Measurements from ENCODE around the gene CBARP. TPM values are rescaled to one million over a fixed set of nuclear protein-coding genes. Genes with fewer than 3 reads are reported as not detected.
A peak's percentile ranks its signal among the peaks of the same experiment; 100 is the strongest.

Gene CBARP
- total RNA-seq, 1 donor from 2014 or later: 1.2 TPM

DNA sequence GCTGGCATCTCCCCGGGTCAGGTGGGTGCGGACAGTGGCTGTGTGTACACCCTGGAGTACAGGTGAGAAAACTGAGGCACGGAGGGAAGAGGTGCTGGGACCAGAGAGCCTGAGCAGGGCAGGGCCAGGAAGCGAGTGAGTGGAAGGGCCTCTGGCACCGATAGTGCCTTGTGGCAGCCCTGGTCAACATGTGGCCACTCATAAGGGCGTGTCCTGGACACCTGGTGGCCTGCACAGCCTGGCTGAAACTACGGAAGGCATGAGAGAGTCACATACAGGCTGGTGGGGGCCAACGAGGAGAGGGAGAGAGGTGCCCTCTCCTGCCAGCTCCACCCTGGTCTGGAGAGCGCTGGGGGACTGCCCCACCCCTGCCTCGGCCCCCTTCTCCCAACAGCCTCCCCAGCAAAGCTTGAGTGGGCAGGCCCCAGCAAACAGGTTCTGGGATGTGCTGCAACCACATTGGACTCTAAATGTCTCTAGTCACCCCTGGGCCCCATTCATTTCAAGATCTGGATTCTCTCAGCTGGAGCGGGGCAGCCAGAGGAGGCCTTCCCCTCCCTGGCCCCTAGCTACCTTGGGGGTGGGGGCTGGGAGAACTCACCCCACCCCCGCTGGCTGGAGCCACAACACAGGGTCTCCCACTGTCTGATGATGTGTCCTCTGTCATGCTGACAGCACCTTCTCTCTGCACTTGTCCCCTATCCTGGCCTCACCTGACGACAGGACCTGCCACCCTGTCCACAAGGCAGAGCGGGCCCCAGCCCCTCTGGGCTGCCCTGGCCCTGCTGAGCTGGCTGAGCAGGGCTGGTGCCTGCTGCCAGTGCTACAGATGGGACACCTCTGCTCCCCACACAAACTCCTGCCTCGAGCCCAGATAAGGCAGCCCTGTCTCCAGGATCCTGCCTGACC lies 5.8 kb downstream of the CBARP start:
- peak overlapping the region; percentile 42 for H3K27ac Mint-ChIP-seq
- no peak overlapping the region for H3K4me3 ChIP-seq
- no peak overlapping the region for H3K4me2 ChIP-seq
- peaks cover 2% of the 10 kb centered on the region for H3K36me3 Mint-ChIP-seq
- H4K20me1 ChIP-seq (ENCODE audit: low read depth): peaks cover 19% of the 10 kb centered on the region
- TF ChIP-seq, protein P1, sequence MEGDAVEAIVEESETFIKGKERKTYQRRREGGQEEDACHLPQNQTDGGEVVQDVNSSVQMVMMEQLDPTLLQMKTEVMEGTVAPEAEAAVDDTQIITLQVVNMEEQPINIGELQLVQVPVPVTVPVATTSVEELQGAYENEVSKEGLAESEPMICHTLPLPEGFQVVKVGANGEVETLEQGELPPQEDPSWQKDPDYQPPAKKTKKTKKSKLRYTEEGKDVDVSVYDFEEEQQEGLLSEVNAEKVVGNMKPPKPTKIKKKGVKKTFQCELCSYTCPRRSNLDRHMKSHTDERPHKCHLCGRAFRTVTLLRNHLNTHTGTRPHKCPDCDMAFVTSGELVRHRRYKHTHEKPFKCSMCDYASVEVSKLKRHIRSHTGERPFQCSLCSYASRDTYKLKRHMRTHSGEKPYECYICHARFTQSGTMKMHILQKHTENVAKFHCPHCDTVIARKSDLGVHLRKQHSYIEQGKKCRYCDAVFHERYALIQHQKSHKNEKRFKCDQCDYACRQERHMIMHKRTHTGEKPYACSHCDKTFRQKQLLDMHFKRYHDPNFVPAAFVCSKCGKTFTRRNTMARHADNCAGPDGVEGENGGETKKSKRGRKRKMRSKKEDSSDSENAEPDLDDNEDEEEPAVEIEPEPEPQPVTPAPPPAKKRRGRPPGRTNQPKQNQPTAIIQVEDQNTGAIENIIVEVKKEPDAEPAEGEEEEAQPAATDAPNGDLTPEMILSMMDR (IDR thresholded peaks at IDR 0.05): no peak
- no peak for TF ChIP-seq EZH2 (IDR thresholded peaks at IDR 0.05)
- no peak for TF ChIP-seq EZH2phosphoT487 (IDR thresholded peaks at IDR 0.05)
- no peaks in the 10 kb centered on the region for H3K4me1 ChIP-seq
- no peaks in the 10 kb centered on the region for H3K9me3 Mint-ChIP-seq
- no peak overlapping the region for H3K4me3 Mint-ChIP-seq
- DNase-seq (ENCODE audit: low spot score): no peak
- no peak overlapping the region for H3K27ac ChIP-seq
- peaks cover 8% of the 10 kb centered on the region for H3F3A ChIP-seq (ENCODE audit: low read depth)
- H3K4me1 Mint-ChIP-seq: peaks cover 7% of the 10 kb centered on the region
- no peaks in the 10 kb centered on the region for H3K27me3 ChIP-seq
- peaks cover 12% of the 10 kb centered on the region for H3K79me2 ChIP-seq (ENCODE audit: low read depth)
- no peaks in the 10 kb centered on the region for H3K36me3 ChIP-seq
- no peak overlapping the region for H2AFZ ChIP-seq (replicated peaks)
- H3K9me3 ChIP-seq (ENCODE audit: low read depth): no peaks in the 10 kb centered on the region
- no peak overlapping the region for H3K9ac ChIP-seq
- peaks cover 6% of the 10 kb centered on the region for H3K27me3 Mint-ChIP-seq (ENCODE audit: insufficient read depth, low read depth)

DNA sequence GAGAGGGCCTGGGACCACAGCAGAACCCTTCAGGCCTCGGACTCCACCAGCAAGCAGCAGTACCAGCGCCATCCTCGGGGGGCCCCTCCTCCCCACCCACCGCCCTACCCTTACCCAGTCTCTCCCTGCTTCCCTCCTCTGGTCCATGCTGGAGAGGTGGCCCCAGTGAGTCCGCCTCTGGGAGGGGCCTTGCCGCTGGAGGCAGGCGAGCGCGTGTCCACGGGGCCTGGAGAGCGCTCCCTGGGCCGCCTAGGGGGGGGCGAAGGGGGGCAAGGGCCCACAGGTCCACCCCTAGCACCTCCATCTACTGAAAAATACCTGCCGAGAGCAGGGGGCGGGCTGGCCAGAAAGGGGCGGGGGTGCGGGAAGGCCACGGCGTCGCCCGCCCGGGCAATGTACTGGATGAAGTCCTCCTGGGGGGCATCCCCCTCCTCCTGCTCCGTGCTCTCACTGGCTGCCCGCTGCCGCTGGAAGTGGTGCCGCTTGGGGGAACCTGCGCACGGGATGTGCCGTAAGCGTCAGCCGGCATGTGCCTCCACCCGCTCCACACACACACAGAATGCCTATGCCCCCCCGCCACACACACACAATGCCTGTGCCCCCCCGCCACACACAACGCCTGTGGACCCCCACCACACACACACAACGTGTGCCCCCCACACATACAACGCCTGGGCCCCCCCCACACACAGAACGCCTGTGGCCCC lies 6.9 kb downstream of the CBARP start:
- no peak overlapping the region for H3K4me2 ChIP-seq
- Mint-ChIP-seq H3K36me3 (peaks cover 2% of the 10 kb centered on the region), H3K27ac (no peak overlapping the region), H3K4me3 (no peak overlapping the region), H3K9me3 (no peaks in the 10 kb centered on the region), H3K27me3 (ENCODE audit: insufficient read depth, low read depth) (peaks cover 6% of the 10 kb centered on the region), H3K4me1 (peaks cover 7% of the 10 kb centered on the region)
- H2AFZ ChIP-seq (replicated peaks): no peak overlapping the region
- TF ChIP-seq, protein P1 (IDR thresholded peaks at IDR 0.05): no peak
- TF ChIP-seq EZH2 (IDR thresholded peaks at IDR 0.05) (no peak), EZH2phosphoT487 (IDR thresholded peaks at IDR 0.05) (no peak)
- H3K36me3 ChIP-seq: no peaks in the 10 kb centered on the region
- peaks cover 5% of the 10 kb centered on the region for H3F3A ChIP-seq (ENCODE audit: low read depth)
- no peak overlapping the region for H3K9ac ChIP-seq
- H3K4me3 ChIP-seq: no peak overlapping the region
- peaks cover 20% of the 10 kb centered on the region for H4K20me1 ChIP-seq (ENCODE audit: low read depth)
- H3K79me2 ChIP-seq (ENCODE audit: low read depth): peaks cover 6% of the 10 kb centered on the region
- no peak for DNase-seq (ENCODE audit: low spot score)
- no peaks in the 10 kb centered on the region for H3K27me3 ChIP-seq
- no peaks in the 10 kb centered on the region for H3K4me1 ChIP-seq
- no peak overlapping the region for H3K27ac ChIP-seq
- H3K9me3 ChIP-seq (ENCODE audit: low read depth): no peaks in the 10 kb centered on the region

DNA sequence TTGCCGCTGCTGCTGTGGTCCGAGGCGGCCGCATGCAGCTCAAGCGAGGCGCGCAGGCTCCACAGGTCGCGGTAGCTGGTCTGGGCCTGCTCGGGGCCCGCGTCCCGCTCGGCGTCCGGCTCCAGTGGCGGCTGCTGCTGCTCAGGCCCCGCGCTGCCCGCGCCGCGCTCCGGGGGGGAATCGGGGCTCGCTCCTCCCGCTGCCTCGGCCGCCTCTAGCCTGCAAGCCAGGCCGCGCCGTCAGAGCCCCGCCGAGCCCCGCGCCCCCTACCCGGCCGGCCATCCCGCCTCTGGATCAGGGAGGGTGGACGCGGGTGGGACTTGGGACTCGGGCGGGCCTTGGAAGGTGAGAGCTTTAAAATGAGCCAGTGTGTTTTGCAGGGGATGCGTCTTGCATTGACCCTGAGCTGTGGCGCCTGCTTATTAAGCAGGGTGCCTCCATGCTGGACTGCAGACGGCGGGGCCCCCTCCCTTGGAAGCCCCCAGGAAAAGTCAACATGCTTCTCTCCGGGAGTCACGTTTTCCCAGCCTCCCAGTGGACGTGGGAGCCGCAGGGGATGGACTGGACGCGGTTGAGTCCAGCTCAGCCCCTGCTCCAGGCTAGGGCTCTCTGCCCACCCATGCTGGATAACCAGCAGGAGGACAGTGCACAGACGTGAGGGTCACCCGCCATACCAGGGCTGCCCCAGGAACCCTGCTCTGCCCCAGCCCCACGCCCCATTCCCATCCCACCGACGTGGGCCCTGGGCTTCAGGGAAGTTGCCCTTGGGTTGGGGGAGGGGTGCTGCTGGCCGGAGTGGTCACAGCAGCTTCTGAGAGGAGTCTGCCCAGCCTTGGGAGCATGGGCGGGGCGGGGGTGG lies 7.7 kb downstream of the CBARP start:
- H3K27me3 Mint-ChIP-seq (ENCODE audit: insufficient read depth, low read depth): peaks cover 6% of the 10 kb centered on the region
- peaks cover 22% of the 10 kb centered on the region for H4K20me1 ChIP-seq (ENCODE audit: low read depth)
- no peak overlapping the region for H3K9ac ChIP-seq
- no peaks in the 10 kb centered on the region for H3K4me1 ChIP-seq
- H3K9me3 ChIP-seq (ENCODE audit: low read depth): no peaks in the 10 kb centered on the region
- no peak overlapping the region for H2AFZ ChIP-seq (replicated peaks)
- H3K36me3 ChIP-seq: no peaks in the 10 kb centered on the region
- no peaks in the 10 kb centered on the region for H3K9me3 Mint-ChIP-seq
- no peak overlapping the region for H3K27ac Mint-ChIP-seq
- H3K79me2 ChIP-seq (ENCODE audit: low read depth): no peaks in the 10 kb centered on the region
- DNase-seq (ENCODE audit: low spot score): no peak
- H3F3A ChIP-seq (ENCODE audit: low read depth): peaks cover 5% of the 10 kb centered on the region
- no peak for TF ChIP-seq EZH2 (IDR thresholded peaks at IDR 0.05)
- H3K4me3 Mint-ChIP-seq: no peak overlapping the region
- H3K4me3 ChIP-seq: no peak overlapping the region
- H3K27me3 ChIP-seq: no peaks in the 10 kb centered on the region
- peaks cover 7% of the 10 kb centered on the region for H3K4me1 Mint-ChIP-seq
- peaks cover 2% of the 10 kb centered on the region for H3K36me3 Mint-ChIP-seq
- H3K4me2 ChIP-seq: no peak overlapping the region
- H3K27ac ChIP-seq: no peak overlapping the region
